GM19372 (cell line): ENCODE data around the gene YWHAB.
"Not testable (repeated sequence)": the region's sequence is repeated elsewhere in the genome, so short reads cannot be mapped to it uniquely, and the experiment has no call there.

Source experiments
- ATAC-seq: cut with Tn5 transposase; IDR thresholded peaks from one replicate; pipeline ENCODE4 v1.9.1; 2021; ENCODE audit warnings: mild to moderate bottlenecking, low read depth, moderate library complexity; ENCODE audit not compliant: unreplicated experiment

YWHAB gene

GRCh38 chr20:44866703-44867335 is 18.7 kb upstream of the YWHAB start:
- no peak for ATAC-seq

GRCh38 chr20:44869471-44869870 is 16.0 kb upstream of the YWHAB start:
- ATAC-seq: no peak

DNA sequence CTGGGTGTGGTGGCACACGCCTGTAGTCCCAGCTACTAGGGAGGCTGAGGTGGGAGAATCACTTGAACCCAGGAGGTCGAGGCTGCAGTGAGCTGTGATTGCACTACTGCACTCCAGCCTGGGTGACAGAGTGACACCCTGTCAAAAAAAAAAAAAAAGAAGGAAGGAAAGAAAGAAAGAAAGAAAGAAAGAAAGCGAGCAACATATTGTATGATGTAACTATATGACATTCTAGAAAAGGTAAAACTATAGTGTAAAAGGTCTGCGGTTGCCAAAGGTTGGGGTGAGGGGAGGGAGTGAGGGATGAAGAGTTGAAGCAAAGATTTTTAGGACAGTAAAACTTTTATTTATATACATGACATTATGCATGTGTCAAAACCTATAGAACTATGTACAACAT is 3.1 kb upstream of the YWHAB start:
- not testable (repeated sequence) for ATAC-seq

DNA sequence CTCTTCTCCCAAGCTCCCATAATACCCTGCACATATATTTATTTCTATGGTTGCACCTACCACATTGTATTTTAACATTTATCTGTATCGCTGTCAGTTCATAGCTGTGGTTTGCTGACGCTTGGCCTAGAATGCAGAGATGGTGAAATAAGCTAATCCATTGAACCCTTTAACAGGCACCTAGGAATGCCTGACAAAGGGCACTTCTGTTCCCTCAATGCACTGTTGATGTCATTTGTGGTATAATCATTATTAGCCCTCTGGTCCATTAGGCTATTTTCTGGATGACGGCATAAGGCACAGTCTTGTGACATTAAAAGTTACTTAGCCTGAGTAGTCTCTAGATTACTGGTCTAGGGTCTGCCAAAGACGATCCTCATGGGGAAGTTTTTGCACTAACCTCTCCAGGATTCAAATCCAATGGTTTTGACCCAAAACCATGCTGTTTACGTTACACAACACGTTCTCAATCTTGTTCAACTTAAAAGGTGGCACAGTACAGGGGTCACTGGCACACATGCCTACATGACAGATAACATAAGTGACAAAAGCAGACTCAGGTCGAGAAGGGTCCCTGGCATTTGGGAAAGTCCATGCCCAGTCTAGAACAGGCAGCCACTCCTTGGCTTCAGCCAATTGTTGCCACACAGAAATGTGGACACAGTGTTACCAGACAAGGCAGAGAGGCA is 2.1 kb upstream of the YWHAB start:
- ATAC-seq: no peak

- ATAC-seq: no peak
These were observed 556 bp upstream of the YWHAB start for GRCh38 chr20:44884907-44885391.

DNA sequence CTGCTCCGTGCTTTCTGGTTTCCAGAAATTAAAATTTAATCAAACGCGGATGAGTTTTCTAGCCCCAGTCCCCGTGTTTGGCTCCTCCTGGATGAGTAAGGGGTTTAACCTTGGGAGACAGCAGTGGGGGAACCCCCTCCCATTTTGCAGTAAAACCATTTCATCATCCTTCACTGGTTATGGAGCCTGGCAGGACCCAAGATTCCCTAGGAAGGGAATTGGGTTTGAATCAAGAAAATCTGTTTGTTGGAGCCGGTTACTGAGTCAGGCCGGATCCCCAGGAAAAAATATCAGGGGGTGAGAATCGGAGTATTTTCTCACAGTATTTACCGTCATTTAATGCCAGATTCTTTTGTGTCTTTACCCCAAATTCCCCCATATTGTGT is 754 bp downstream of the YWHAB start:
- no peak for ATAC-seq

DNA sequence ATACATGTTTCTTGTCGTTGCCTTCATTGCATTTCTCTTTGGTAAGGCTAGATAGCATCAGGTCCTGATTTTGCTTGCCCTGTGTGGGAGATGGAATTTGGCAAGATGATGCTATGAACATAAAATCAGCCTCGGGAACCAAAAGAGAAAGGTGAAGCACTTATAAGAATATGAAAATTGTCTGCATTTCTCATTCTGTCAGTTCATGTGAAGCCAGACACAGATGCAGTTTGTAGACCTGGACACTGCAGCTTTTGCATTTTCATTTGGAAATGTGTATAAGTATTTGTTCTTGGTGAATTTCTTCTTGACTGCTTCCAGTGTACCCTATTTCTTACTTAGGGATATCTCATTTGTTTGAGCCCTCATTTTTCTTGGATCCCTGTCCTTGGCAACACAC is 1.3 kb downstream of the YWHAB start:
- no peak for ATAC-seq

DNA sequence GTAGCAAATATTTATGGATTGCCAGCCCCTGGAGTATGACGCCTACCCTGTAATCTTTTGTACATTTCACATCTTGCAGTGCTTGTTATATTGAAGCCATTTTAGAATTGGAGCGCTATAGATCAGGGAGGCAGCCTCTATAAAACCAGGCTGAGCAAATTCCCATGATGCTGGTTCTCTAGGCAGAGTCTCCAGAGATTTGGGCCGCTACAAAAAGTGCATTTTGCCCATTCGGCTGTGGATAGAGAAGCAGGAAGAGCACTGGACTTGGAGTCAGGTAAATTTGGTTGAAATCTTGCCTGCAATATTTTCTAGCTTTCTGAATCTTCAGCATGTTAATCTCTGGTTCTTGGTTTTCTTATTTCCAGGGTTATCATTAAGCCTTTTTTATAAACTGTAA is 2.0 kb downstream of the YWHAB start:
- no peak for ATAC-seq

DNA sequence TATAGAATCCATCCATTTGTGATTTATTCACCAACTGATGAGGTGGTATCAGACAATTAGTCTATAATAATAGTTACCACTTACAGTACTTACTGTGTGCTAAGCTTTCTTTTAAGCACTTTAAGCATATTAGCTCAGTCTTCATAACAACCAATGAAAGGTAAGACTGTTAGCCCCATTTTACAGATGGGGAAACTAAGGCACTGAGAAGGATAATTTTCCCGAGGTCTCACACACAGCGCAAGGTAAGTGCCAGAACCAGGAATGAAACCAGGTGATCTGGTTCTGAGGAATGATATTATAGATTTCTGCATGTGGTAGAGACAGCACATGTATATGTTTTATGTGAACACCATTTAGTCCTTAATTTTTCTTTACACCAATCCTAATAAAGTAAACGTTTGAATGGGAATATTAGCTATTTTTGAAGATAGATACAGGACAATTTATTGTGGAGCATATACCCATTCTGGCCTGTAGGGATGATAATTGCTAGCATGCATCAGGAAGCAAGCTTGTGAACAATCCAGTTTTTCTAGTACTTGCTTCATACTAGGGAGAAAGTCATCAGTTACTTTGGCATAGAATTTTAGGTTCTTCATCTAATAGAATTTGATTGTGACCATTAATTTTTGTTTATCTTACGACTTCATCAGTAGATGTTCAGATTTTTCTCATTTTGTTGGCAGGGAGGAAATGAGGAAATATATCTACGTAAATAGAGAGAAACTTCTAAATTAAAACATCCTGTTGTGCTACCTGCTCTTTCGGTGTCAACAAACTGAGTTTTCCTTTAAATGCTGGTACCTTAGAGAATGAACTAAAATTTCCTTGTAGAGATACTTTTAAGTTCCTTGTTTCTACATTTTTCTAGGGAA is 3.0 kb downstream of the YWHAB start:
- no peak for ATAC-seq

DNA sequence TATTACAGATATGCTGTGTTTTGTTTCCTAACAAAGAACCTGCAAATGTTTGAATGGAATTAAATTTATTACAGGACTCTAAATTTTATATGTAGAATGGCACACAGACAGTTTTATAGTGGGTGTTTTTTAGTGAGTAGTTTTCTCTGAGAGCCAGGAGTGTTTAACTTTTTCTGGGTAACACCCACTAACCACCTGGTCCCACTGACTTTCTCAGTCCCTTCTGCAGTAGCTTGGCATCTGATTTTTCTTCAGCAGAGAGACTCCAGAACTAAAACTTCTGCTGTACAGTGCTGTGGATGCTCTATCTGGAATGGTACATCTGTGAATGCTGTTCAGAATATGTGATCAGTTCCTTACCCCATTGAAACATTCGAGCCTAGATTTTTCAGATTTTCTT is 6.3 kb downstream of the YWHAB start:
- ATAC-seq: no peak

- no peak for ATAC-seq
These were observed 9.5 kb downstream of the YWHAB start for GRCh38 chr20:44894959-44895358.

GRCh38 chr20:44896583-44896982 is 11.1 kb downstream of the YWHAB start:
- ATAC-seq: no peak

- ATAC-seq: no peak
These were observed 11.6 kb downstream of the YWHAB start for GRCh38 chr20:44897133-44897532.

- no peak for ATAC-seq
These were observed 14.8 kb downstream of the YWHAB start for GRCh38 chr20:44900231-44900854.

- ATAC-seq: no peak
These were observed 16.5 kb downstream of the YWHAB start for GRCh38 chr20:44901974-44902373.

DNA sequence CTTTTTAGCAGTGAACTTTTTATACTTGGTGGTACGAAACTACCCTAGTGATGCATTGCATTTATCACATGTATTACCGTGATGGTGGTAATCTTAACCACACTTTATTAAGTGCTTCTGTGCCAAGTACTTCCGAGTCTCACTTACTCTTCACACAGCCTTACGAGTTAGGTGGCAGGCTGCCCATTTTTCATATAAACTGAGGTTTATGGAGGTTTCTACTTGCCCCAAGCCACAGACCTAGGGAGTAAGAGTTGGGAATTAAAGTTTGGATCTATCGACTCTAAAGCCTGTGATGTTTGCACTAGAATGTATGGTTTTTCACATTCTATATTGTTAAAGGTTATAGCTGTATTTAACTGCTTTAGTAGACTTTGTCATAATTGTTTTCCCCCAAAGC is 18.9 kb downstream of the YWHAB start:
- no peak for ATAC-seq

DNA sequence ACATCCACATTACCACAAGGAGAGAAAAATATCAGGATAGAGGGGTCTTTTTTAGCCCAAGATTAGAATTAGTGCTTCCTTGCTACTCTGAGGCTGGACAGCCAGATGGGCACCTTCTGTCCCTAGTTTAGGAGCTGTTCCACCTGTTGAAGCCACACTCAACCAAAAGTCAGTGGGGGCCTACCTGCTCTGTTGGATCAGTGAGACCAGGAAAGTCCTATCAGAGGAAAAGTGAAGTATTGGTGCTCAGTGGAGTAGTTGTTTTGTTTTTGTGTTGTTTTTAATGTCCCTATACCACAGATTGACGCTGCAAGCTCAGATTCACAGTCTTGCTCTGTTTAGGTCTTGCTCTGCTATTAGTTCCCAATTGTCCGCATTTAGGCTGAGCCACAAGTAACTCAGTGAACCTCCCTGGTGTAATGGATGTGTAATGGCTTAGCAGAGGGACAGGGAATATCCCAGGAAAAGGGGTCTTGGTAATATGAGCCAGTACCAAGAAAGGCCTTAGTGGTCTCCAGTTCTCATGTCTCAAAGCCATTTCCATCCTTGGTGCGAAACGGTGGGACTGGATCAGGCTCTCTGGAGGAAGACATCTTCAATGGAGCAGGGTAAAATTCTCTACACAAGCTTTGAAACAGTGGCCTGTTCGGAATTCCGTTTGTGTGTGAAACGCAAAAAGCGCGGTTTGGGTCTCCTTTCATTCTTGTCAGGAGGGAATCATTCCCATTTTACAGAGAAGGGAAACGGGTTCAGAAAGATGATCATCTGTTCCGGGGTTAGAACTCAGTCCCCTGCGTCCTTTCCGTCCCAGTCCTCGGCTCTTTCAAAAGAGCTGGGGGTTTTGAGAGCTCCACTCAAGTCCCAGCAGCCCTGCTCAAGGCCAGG is 23.7 kb downstream of the YWHAB start:
- ATAC-seq: no peak

- peak; percentile 94 for ATAC-seq
These were observed 24.6 kb downstream of the YWHAB start, which contains the start of gene PABPC1L for GRCh38 chr20:44909872-44910689. PABPC1L (plus strand) TSS chr20:44910060; CDS start chr20:44910144, 84 bp downstream.

- no peak for ATAC-seq
These were observed 25.3 kb downstream of the YWHAB start for GRCh38 chr20:44910690-44911262.
